ENCODE measurements around the gene ZFP36L1.

The ZFP36L1 gene

GRCh38 chr14:68816183-68816942 lies 23.5 kb upstream of the ZFP36L1 start:
- DNase-seq = peak; percentile 94

GRCh38 chr14:68815298-68816182 lies 22.7 kb upstream of the ZFP36L1 start:
- DNase-seq = no peak

GRCh38 chr14:68814539-68815297 lies 21.9 kb upstream of the ZFP36L1 start:
- DNase-seq = peak; percentile 77

- no peak for DNase-seq
Measured at GRCh38 chr14:68814238-68814538, 21.3 kb upstream of the ZFP36L1 start.

- no peak for DNase-seq
Measured at GRCh38 chr14:68813318-68813838, 20.5 kb upstream of the ZFP36L1 start.

GRCh38 chr14:68811171-68811570 lies 18.3 kb upstream of the ZFP36L1 start:
- DNase-seq = no peak

GRCh38 chr14:68810173-68811153 lies 17.6 kb upstream of the ZFP36L1 start:
- no peak for DNase-seq

- DNase-seq = no peak
Measured at GRCh38 chr14:68809524-68809923, 16.7 kb upstream of the ZFP36L1 start.

GRCh38 chr14:68808696-68809480 lies 16.0 kb upstream of the ZFP36L1 start:
- DNase-seq = no peak

GRCh38 chr14:68807987-68808386 lies 15.1 kb upstream of the ZFP36L1 start:
- no peak for DNase-seq

- peak; percentile 73 for DNase-seq
Measured at GRCh38 chr14:68807148-68807600, 14.3 kb upstream of the ZFP36L1 start.

GRCh38 chr14:68806526-68807147 lies 13.8 kb upstream of the ZFP36L1 start:
- DNase-seq = no peak

- no peak for DNase-seq
Measured at GRCh38 chr14:68805414-68805813, 12.5 kb upstream of the ZFP36L1 start.

GRCh38 chr14:68801631-68802030 lies 8.8 kb upstream of the ZFP36L1 start:
- DNase-seq = no peak

GRCh38 chr14:68800953-68801352 lies 8.1 kb upstream of the ZFP36L1 start:
- DNase-seq = no peak

- peak; percentile 18 for DNase-seq
Measured at GRCh38 chr14:68800390-68800789, 7.5 kb upstream of the ZFP36L1 start.

- DNase-seq = no peak
Measured at GRCh38 chr14:68798621-68799020, 5.8 kb upstream of the ZFP36L1 start.

GRCh38 chr14:68797121-68797670 lies 4.3 kb upstream of the ZFP36L1 start:
- no peak for DNase-seq

- DNase-seq = peak; percentile 28
Measured at GRCh38 chr14:68796418-68797101, 3.7 kb upstream of the ZFP36L1 start.

Measured in fibroblast of skin of abdomen (primary cell).